ENCODE measurements around the gene STOML1. TPM values are rescaled to one million over a fixed set of nuclear protein-coding genes. Genes with fewer than 3 reads are reported as not detected.

Gene STOML1
- total RNA-seq, 1 experiment from 2014 or later = 5.4 TPM

GRCh38 chr15:74007820-74008371, 15.8 kb upstream of the STOML1 start:
- no peak overlapping the region for H3K27ac Mint-ChIP-seq
- peaks cover 18% of the 10 kb centered on the region for H3K36me3 Mint-ChIP-seq
- no peak overlapping the region for H3K4me3 Mint-ChIP-seq
- no peaks in the 10 kb centered on the region for H3K27me3 Mint-ChIP-seq (ENCODE audit: low read depth)
- peaks cover 6% of the 10 kb centered on the region for H3K9me3 Mint-ChIP-seq
- peaks cover 7% of the 10 kb centered on the region; the same call in 1 of the 2 replicates for H3K4me1 Mint-ChIP-seq
- ATAC-seq = no peak
- POLR2A ChIA-PET = no interaction called here
- CTCF ChIA-PET = interaction anchor here (1.1 kb wide), 1 partner anchor 35 kb away, joined by 3 read pairs; no protein-coding TSS in a partner anchor
- no peak for DNase-seq (ENCODE audit: low spot score)
- TF ChIP-seq FOXJ3 (CRISPR knock-in tag; IDR thresholded peaks at IDR 0.05; ENCODE audit: borderline replicate concordance) (no peak), ATF3 (CRISPR knock-in tag; conservative IDR thresholded peaks at IDR 0.05) (no peak), ZNF425 (CRISPR knock-in tag; conservative IDR thresholded peaks at IDR 0.05) (no peak), HMGA2 (CRISPR knock-in tag; IDR thresholded peaks at IDR 0.05) (no peak), CBFB (CRISPR knock-in tag; IDR thresholded peaks at IDR 0.05; ENCODE audit: low read depth) (no peak), MAX (CRISPR knock-in tag; IDR thresholded peaks at IDR 0.05) (no peak), ATF1 (CRISPR knock-in tag; IDR thresholded peaks at IDR 0.05) (no peak), E2F5 (CRISPR knock-in tag; IDR thresholded peaks at IDR 0.05) (no peak), TP53 (CRISPR knock-in tag; IDR thresholded peaks at IDR 0.05) (no peak), CDX4 (CRISPR knock-in tag; IDR thresholded peaks at IDR 0.05; ENCODE audit: borderline replicate concordance) (no peak), RELA (CRISPR knock-in tag; IDR thresholded peaks at IDR 0.05; ENCODE audit: borderline replicate concordance) (no peak), TEAD1 (CRISPR knock-in tag; IDR thresholded peaks at IDR 0.05) (no peak)
- TF ChIP-seq, protein P1, sequence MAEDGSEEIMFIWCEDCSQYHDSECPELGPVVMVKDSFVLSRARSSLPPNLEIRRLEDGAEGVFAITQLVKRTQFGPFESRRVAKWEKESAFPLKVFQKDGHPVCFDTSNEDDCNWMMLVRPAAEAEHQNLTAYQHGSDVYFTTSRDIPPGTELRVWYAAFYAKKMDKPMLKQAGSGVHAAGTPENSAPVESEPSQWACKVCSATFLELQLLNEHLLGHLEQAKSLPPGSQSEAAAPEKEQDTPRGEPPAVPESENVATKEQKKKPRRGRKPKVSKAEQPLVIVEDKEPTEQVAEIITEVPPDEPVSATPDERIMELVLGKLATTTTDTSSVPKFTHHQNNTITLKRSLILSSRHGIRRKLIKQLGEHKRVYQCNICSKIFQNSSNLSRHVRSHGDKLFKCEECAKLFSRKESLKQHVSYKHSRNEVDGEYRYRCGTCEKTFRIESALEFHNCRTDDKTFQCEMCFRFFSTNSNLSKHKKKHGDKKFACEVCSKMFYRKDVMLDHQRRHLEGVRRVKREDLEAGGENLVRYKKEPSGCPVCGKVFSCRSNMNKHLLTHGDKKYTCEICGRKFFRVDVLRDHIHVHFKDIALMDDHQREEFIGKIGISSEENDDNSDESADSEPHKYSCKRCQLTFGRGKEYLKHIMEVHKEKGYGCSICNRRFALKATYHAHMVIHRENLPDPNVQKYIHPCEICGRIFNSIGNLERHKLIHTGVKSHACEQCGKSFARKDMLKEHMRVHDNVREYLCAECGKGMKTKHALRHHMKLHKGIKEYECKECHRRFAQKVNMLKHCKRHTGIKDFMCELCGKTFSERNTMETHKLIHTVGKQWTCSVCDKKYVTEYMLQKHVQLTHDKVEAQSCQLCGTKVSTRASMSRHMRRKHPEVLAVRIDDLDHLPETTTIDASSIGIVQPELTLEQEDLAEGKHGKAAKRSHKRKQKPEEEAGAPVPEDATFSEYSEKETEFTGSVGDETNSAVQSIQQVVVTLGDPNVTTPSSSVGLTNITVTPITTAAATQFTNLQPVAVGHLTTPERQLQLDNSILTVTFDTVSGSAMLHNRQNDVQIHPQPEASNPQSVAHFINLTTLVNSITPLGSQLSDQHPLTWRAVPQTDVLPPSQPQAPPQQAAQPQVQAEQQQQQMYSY (CRISPR knock-in tag; IDR thresholded peaks at IDR 0.05) = no peak
- TF ChIP-seq, protein P2, sequence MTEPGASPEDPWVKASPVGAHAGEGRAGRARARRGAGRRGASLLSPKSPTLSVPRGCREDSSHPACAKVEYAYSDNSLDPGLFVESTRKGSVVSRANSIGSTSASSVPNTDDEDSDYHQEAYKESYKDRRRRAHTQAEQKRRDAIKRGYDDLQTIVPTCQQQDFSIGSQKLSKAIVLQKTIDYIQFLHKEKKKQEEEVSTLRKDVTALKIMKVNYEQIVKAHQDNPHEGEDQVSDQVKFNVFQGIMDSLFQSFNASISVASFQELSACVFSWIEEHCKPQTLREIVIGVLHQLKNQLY (CRISPR knock-in tag; IDR thresholded peaks at IDR 0.05) = no peak
- TF ChIP-seq, protein P3, sequence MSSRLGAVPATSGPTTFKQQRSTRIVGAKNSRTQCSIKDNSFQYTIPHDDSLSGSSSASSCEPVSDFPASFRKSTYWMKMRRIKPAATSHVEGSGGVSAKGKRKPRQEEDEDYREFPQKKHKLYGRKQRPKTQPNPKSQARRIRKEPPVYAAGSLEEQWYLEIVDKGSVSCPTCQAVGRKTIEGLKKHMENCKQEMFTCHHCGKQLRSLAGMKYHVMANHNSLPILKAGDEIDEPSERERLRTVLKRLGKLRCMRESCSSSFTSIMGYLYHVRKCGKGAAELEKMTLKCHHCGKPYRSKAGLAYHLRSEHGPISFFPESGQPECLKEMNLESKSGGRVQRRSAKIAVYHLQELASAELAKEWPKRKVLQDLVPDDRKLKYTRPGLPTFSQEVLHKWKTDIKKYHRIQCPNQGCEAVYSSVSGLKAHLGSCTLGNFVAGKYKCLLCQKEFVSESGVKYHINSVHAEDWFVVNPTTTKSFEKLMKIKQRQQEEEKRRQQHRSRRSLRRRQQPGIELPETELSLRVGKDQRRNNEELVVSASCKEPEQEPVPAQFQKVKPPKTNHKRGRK (CRISPR knock-in tag; IDR thresholded peaks at IDR 0.05; ENCODE audit: borderline replicate concordance) = no peak

Data from WTC11 (cell line).